HEK293 (cell line): ENCODE measurements around the gene CYP11A1.
"Not testable (repeated sequence)": the region's sequence is repeated elsewhere in the genome, so short reads cannot be mapped to it uniquely, and the experiment has no call there.

Experiments
- PRDM1 ChIP-seq: fragments of 450-650 bp; formaldehyde crosslinking; IDR thresholded peaks from 2 replicates; pipeline ENCODE4; 2016; ENCODE audit warnings: missing biosample characterization, missing genetic modification characterization
- RBAK ChIP-seq: fragments of 450-650 bp; formaldehyde crosslinking; IDR thresholded peaks from 2 replicates; pipeline ENCODE4 v1.5.1; 2016; ENCODE audit warnings: missing biosample characterization, missing genetic modification characterization
- REST ChIP-seq: fragments of 450-650 bp; formaldehyde crosslinking; IDR thresholded peaks from 2 replicates; pipeline ENCODE4 v1.5.1; 2016; ENCODE audit warnings: missing biosample characterization, missing genetic modification characterization
- ZBTB49 ChIP-seq: fragments of 450-650 bp; formaldehyde crosslinking; IDR thresholded peaks from 2 replicates; pipeline ENCODE4 v1.5.1; 2016; ENCODE audit warnings: missing biosample characterization, missing genetic modification characterization, low read depth
- ZNF2 ChIP-seq: fragments of 450-650 bp; formaldehyde crosslinking; IDR thresholded peaks from 2 replicates; pipeline ENCODE4 v1.5.1; 2016; ENCODE audit warnings: missing biosample characterization, missing genetic modification characterization
- ZNF274 ChIP-seq, 2 experiments: fragments of 200-500 bp in 1 of 2; fragments of 450-650 bp in 1 of 2; sonication (Bioruptor generic) in 1 of 2; formaldehyde crosslinking in 1 of 2; IDR thresholded peaks; 2 replicates each; pipeline versions ENCODE4 v1.5.1 to v1.6.1; 2014 to 2016; ENCODE audit warnings: borderline replicate concordance in 1 of 2, inconsistent platforms in 1 of 2, low read length in 1 of 2, missing biosample characterization in 1 of 2, missing genetic modification characterization in 1 of 2
- ZNF280D ChIP-seq: fragments of 450-650 bp; formaldehyde crosslinking; IDR thresholded peaks from 2 replicates; pipeline ENCODE4 v1.5.1; 2016; ENCODE audit warnings: missing biosample characterization, missing genetic modification characterization
- ZNF391 ChIP-seq: fragments of 450-650 bp; formaldehyde crosslinking; IDR thresholded peaks from 2 replicates; pipeline ENCODE4 v1.5.1; 2016; ENCODE audit warnings: low read depth, missing biosample characterization, missing genetic modification characterization, borderline replicate concordance
- ZNF423 ChIP-seq: fragments of 450-650 bp; formaldehyde crosslinking; IDR thresholded peaks from 2 replicates; pipeline ENCODE4 v1.5.1; 2016; ENCODE audit warnings: missing biosample characterization, missing genetic modification characterization
- ZNF639 ChIP-seq: fragments of 450-650 bp; formaldehyde crosslinking; IDR thresholded peaks from 2 replicates; pipeline ENCODE4 v1.5.1; 2016; ENCODE audit warnings: missing biosample characterization, missing genetic modification characterization
- ZNF677 ChIP-seq: fragments of 450-650 bp; IDR thresholded peaks from 2 replicates; pipeline ENCODE4 v1.5.0; 2018; ENCODE audit warnings: missing biosample characterization, mild to moderate bottlenecking, missing genetic modification characterization, moderate library complexity
- ZNF792 ChIP-seq: fragments of 450-650 bp; formaldehyde crosslinking; IDR thresholded peaks from 2 replicates; pipeline ENCODE4 v1.5.1; 2016; ENCODE audit warnings: missing biosample characterization, missing genetic modification characterization
- TF ChIP-seq, protein P1 (sequence below): fragments of 450-650 bp; formaldehyde crosslinking; IDR thresholded peaks from 2 replicates; pipeline ENCODE4 v1.5.1; 2016; ENCODE audit warnings: missing biosample characterization, missing genetic modification characterization
- TF ChIP-seq, protein P2 (sequence below): fragments of 450-650 bp; formaldehyde crosslinking; IDR thresholded peaks from 2 replicates; pipeline ENCODE4 v1.5.1; 2016; ENCODE audit warnings: missing biosample characterization, missing genetic modification characterization, borderline replicate concordance

DNA sequence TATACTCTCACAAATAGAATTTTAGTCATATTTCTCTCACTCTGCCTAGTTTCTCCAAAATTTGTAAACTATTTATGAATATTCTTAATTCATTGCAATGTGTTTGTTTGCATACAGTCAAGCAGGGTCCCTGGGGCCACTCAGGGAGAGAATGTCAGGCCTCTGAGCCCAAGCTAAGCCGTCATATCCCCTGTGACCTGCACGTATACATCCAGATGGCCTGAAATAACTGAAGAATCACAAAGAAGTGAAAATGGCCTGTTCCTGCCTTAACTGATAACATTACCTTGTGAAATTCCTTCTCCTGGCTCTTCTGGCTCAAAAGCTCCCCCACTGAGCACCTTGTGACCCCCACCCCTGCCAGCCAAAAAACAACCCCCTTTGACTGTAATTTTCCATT lies 13.5 kb downstream of the CYP11A1 start:
- TF ChIP-seq, protein P1, sequence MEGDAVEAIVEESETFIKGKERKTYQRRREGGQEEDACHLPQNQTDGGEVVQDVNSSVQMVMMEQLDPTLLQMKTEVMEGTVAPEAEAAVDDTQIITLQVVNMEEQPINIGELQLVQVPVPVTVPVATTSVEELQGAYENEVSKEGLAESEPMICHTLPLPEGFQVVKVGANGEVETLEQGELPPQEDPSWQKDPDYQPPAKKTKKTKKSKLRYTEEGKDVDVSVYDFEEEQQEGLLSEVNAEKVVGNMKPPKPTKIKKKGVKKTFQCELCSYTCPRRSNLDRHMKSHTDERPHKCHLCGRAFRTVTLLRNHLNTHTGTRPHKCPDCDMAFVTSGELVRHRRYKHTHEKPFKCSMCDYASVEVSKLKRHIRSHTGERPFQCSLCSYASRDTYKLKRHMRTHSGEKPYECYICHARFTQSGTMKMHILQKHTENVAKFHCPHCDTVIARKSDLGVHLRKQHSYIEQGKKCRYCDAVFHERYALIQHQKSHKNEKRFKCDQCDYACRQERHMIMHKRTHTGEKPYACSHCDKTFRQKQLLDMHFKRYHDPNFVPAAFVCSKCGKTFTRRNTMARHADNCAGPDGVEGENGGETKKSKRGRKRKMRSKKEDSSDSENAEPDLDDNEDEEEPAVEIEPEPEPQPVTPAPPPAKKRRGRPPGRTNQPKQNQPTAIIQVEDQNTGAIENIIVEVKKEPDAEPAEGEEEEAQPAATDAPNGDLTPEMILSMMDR: not testable (repeated sequence)
- not testable (repeated sequence) for TF ChIP-seq ZNF2 (tag by site-specific recombination); RBAK (tag by site-specific recombination); ZNF677 (tag by site-specific recombination); ZNF280D (tag by site-specific recombination); ZBTB49 (tag by site-specific recombination); ZNF391 (tag by site-specific recombination); REST (tag by site-specific recombination); ZNF274 (IDR thresholded peaks at IDR 0.05; ENCODE audit: low read length); ZNF274 (tag by site-specific recombination; IDR thresholded peaks at IDR 0.05; ENCODE audit: borderline replicate concordance); ZNF639 (tag by site-specific recombination); ZNF423 (tag by site-specific recombination); ZNF792 (tag by site-specific recombination); PRDM1 (tag by site-specific recombination)
- TF ChIP-seq, protein P2, sequence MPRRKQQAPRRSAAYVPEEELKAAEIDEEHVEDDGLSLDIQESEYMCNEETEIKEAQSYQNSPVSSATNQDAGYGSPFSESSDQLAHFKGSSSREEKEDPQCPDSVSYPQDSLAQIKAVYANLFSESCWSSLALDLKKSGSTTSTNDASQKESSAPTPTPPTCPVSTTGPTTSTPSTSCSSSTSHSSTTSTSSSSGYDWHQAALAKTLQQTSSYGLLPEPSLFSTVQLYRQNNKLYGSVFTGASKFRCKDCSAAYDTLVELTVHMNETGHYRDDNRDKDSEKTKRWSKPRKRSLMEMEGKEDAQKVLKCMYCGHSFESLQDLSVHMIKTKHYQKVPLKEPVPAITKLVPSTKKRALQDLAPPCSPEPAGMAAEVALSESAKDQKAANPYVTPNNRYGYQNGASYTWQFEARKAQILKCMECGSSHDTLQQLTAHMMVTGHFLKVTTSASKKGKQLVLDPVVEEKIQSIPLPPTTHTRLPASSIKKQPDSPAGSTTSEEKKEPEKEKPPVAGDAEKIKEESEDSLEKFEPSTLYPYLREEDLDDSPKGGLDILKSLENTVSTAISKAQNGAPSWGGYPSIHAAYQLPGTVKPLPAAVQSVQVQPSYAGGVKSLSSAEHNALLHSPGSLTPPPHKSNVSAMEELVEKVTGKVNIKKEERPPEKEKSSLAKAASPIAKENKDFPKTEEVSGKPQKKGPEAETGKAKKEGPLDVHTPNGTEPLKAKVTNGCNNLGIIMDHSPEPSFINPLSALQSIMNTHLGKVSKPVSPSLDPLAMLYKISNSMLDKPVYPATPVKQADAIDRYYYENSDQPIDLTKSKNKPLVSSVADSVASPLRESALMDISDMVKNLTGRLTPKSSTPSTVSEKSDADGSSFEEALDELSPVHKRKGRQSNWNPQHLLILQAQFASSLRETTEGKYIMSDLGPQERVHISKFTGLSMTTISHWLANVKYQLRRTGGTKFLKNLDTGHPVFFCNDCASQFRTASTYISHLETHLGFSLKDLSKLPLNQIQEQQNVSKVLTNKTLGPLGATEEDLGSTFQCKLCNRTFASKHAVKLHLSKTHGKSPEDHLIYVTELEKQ (tag by site-specific recombination): not testable (repeated sequence)
